Natural killer cell treated with Interleukin-12 subunit alpha and Interleukin-12 subunit beta and Interleukin-15 and Interleukin-18, amount 100 ng/mL, for 72 hours (primary cell): ENCODE data around the gene KRTAP4-4. TPM values are rescaled to one million over a fixed set of nuclear protein-coding genes. Genes with fewer than 3 reads are reported as not detected.
"Not testable (repeated sequence)": the region's sequence is repeated elsewhere in the genome, so short reads cannot be mapped to it uniquely, and the experiment has no call there.

Experiments
- ATAC-seq, 2 donors: fragments of 150-1000 bp; cut with Tn5 transposase in 1 of 2; sonication (Bioruptor Pico), chemical (Tn5 transposase) in 1 of 2; 2 replicates each; pipeline ENCODE4 v1.10.0; 2021
- DNase-seq: peaks from one replicate; pipeline ENCODE4 v3.0.0; 2022; ENCODE audit warnings: low spot score
- H3K27ac Mint-ChIP-seq, 2 donors: 1 replicate in 1 of 2; 2 replicates in 1 of 2; pipeline ENCODE4 v1.8.0; 2022; ENCODE audit warnings: mixed read lengths in 2 of 2, mild to moderate bottlenecking in 1 of 2, moderate library complexity in 1 of 2
- H3K27me3 Mint-ChIP-seq, 2 donors: 1 replicate in 1 of 2; 2 replicates in 1 of 2; pipeline ENCODE4 v1.8.0; 2022; ENCODE audit warnings: mixed read lengths in 2 of 2
- H3K36me3 Mint-ChIP-seq: one replicate; pipeline ENCODE4 v1.8.0; 2022; ENCODE audit warnings: mixed read lengths
- H3K4me1 Mint-ChIP-seq, 2 donors: 1 replicate in 1 of 2; 2 replicates in 1 of 2; pipeline ENCODE4 v1.8.0; 2022; ENCODE audit warnings: low read depth in 2 of 2, mixed read lengths in 2 of 2, mild to moderate bottlenecking in 1 of 2
- H3K4me3 Mint-ChIP-seq: one replicate; pipeline ENCODE4 v1.8.0; 2022; ENCODE audit warnings: mixed read lengths
- H3K9me3 Mint-ChIP-seq: 2 replicates; pipeline ENCODE4 v1.8.0; 2022; ENCODE audit warnings: mixed read lengths
- total RNA-seq, 2 donors: library from RNA; stranded (reverse); gene quantifications; one replicate each; pipeline ENCODE4 v1.2.3, GENCODE V29; 2022

KRTAP4-4 gene
- not detected for total RNA-seq

GRCh38 chr17:41160648-41161047 is at the start of gene KRTAP4-4:
Gene KRTAP4-4 (minus strand): TSS chr17:41160748. CDS start chr17:41160691, 57 bp downstream.
- H3K27ac Mint-ChIP-seq, result no peak within 1 kb of the TSS
- H3K36me3 Mint-ChIP-seq, result no peaks in the 10 kb centered on the region
- no peak for DNase-seq
- no peak within 1 kb of the TSS for H3K4me3 Mint-ChIP-seq
- ATAC-seq, result no peak
- peaks cover 27 to 41% of the 10 kb centered on the region in 2 donors for H3K27me3 Mint-ChIP-seq
- H3K4me1 Mint-ChIP-seq, result no peaks in the 10 kb centered on the region
- no peaks in the 10 kb centered on the region for H3K9me3 Mint-ChIP-seq

DNA sequence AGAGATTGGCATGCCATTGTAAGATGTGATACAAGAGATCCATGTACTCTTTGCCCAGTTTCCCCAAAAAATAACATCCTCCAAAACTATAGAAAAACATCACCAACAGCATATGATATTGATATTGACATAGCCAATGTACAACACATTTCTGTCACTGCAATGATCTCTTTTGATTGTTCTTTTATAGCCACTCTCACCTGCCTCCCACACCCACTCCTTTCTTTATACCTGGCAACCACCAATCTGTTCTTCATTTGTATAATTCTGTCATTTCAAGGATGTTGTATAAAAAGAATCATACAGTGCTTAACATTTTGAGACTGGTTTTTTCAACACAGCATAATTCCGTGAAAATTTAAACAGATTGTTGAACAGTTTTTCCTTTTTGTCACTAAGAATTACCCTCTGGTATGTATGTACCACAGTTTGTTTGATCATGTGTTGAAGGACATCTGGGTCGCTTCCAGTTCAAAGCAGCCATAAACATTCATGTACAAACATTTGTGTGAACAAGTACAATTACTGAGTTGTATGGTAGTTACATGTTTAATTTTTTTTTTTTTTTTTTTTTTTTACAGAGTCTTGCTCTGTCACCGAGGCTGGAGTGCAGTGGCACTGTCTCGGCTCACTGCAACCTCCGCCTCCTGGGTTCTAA is 39.0 kb upstream of the KRTAP4-4 start:
- no peak overlapping the region for H3K27ac Mint-ChIP-seq
- DNase-seq (no peak), ATAC-seq (no peak)
- H3K36me3 Mint-ChIP-seq, result no peaks in the 10 kb centered on the region
- peaks cover 10 to 19% of the 10 kb centered on the region in 2 donors for H3K27me3 Mint-ChIP-seq
- H3K9me3 Mint-ChIP-seq, result no peaks in the 10 kb centered on the region
- H3K4me3 Mint-ChIP-seq, result no peak overlapping the region
- no peaks in the 10 kb centered on the region for H3K4me1 Mint-ChIP-seq

DNA sequence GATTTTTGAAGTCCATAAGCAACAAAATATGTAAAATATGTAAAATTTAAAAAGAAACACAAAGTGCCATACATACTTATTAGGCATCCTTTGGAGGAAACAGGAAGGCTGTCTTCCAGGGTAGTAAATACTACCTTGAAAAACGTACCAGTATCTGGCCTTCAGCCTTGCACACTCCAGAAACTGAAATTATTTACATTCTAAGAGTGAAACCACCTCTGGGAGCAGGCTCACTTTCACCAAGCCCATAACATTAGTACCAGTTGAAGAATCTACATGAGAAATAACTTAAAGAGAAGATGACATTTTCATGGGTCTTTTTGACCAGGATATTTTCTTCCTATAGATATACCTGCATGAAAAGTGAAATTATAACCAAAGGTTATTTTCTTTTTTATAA is 35.5 kb upstream of the KRTAP4-4 start:
- DNase-seq (no peak), ATAC-seq (no peak)
- Mint-ChIP-seq H3K4me3 (no peak overlapping the region), H3K36me3 (no peaks in the 10 kb centered on the region), H3K27ac (no peak overlapping the region), H3K27me3 (peaks cover 20 to 29% of the 10 kb centered on the region in 2 donors), H3K9me3 (no peaks in the 10 kb centered on the region), H3K4me1 (no peaks in the 10 kb centered on the region)

DNA sequence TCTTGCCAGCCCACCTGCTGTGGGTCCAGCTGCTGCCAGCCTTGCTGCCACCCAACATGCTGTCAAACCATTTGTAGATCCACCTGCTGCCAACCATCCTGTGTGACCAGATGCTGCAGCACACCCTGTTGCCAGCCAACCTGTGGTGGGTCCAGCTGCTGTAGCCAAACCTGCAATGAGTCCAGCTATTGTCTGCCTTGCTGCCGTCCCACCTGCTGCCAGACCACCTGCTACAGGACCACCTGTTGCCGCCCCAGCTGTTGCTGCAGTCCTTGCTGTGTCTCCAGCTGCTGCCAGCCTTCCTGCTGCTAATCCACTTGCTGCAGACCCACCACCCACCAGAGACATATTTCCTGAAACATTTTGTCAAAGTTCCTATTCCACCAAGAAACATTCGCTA is 29.8 kb upstream of the KRTAP4-4 start:
- ATAC-seq (peak in 1 of 2 donors; percentile 27), DNase-seq (no peak)
- Mint-ChIP-seq H3K4me1 (no peaks in the 10 kb centered on the region), H3K4me3 (no peak overlapping the region), H3K27me3 (peaks cover 21 to 27% of the 10 kb centered on the region in 2 donors), H3K9me3 (no peaks in the 10 kb centered on the region), H3K36me3 (no peaks in the 10 kb centered on the region), H3K27ac (no peak overlapping the region)

- not testable (repeated sequence) for H3K36me3 Mint-ChIP-seq, H3K27ac Mint-ChIP-seq
- H3K27me3 Mint-ChIP-seq, result peaks cover 21 to 29% of the 10 kb centered on the region in 2 donors
Measured at GRCh38 chr17:41189837-41190318, 29.3 kb upstream of the KRTAP4-4 start, which contains the start of gene KRTAP9-1. Gene KRTAP9-1 (plus strand): TSS chr17:41189887. CDS start chr17:41189887, 0 bp downstream.

GRCh38 chr17:41186872-41187271 is 26.3 kb upstream of the KRTAP4-4 start:
- Mint-ChIP-seq H3K27me3 (peaks cover 34 to 40% of the 10 kb centered on the region in 2 donors), H3K4me1 (no peaks in the 10 kb centered on the region), H3K4me3 (no peak overlapping the region), H3K9me3 (no peaks in the 10 kb centered on the region), H3K27ac (no peak overlapping the region), H3K36me3 (no peaks in the 10 kb centered on the region)
- ATAC-seq, result no peak
- no peak for DNase-seq

More at GRCh38 chr17:41189837-41190318, 29.3 kb upstream of the KRTAP4-4 start, which contains the start of gene KRTAP9-1:
- not testable (repeated sequence) for H3K9me3 Mint-ChIP-seq, H3K4me1 Mint-ChIP-seq, DNase-seq, H3K4me3 Mint-ChIP-seq
- ATAC-seq, result peak in 1 of 2 donors; percentile 24

DNA sequence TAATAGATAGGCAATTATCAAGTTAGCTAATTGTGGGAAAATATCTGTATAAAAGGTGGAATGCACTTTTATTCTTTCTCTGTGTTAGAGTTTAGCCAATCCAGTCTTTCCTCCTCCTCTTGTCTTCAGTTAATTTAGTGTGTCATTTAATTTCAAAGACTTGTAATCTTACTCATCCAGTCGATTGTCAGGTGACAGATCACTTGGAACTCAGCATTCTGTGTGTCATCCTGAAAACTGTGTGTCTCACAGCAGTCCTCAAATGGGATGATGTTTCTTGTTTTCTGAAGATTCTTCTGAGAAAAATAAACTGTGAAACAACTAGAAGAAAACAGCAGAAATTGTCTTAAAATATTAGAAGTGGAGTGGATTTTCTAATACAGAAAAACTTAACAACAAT is 24.5 kb upstream of the KRTAP4-4 start:
- Mint-ChIP-seq H3K27me3 (peaks cover 24 to 30% of the 10 kb centered on the region in 2 donors), H3K27ac (no peak overlapping the region), H3K4me3 (no peak overlapping the region), H3K36me3 (no peaks in the 10 kb centered on the region), H3K9me3 (no peaks in the 10 kb centered on the region), H3K4me1 (no peaks in the 10 kb centered on the region)
- ATAC-seq (no peak), DNase-seq (no peak)

DNA sequence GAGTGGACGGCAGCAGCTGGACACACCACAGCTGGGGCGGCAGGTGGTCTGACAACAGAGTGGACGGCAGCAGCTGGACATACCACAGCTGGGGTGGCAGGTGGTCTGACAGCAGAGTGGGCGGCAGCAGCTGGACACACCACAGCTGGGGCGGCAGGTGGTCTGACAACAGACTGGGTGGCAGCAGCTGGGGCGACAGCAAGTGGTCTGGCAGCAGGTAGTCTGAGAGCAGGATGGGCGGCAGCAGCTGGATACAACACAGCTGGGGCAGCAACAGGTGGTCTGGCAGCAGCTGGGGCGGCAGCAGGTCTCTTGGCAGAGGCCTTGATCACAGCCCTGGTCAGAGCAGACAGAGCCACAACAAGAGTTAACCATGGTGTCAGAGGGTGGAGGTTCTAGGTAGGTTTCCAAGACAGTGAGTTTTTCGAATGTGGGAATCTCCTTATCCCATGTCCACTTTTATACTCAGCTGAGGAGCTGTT is 24.0 kb upstream of the KRTAP4-4 start, which contains the start of gene KRTAP4-1:
Gene KRTAP4-1, minus strand, starts transcription at position 432 of the 482 bp plus-strand sequence. Its CDS starts 57 bp downstream, at position 375.
- no peaks in the 10 kb centered on the region for H3K36me3 Mint-ChIP-seq
- no peak within 1 kb of the TSS for H3K27ac Mint-ChIP-seq
- no peak for DNase-seq
- no peaks in the 10 kb centered on the region for H3K4me1 Mint-ChIP-seq
- H3K4me3 Mint-ChIP-seq, result no peak within 1 kb of the TSS
- no peak for ATAC-seq
- H3K9me3 Mint-ChIP-seq, result no peaks in the 10 kb centered on the region
- peaks cover 24 to 30% of the 10 kb centered on the region in 2 donors for H3K27me3 Mint-ChIP-seq

DNA sequence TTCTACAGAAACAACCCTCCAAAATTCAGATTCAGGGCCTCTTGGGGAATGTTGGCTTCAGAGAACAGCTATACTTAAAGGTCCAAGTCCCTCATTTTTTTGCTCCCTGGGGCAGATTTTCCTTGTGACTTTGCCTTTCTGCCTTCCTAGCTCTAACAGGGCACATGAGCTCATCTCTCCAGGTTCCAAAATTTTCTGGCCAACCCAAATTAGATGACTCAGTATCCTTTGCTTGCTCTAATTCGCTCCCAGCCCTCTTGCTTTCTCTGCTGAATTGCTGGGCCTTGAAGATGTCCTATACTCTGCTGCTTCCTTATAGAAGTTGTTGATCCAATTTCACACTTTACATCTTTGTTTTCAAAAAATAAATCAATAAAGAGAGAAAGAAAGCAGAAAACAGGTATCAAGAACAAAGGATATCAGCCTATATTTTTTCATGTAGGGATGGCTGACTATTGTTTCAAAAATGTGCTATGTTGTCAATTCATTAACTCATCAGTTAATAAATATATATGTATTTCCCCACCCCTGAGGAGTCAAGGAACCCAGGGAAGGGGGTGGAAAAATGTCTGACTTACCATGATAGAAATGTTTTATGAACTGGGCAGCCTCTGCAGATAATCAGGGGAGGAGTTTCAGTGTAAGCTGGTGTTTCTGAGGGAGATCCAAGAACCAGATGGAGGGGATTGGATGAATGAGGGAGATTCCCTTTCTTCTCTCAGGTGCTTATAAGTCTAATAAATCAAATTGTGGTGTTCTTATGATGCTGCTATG is 18.5 kb upstream of the KRTAP4-4 start:
- DNase-seq, result no peak
- H3K27ac Mint-ChIP-seq, result no peak overlapping the region
- no peaks in the 10 kb centered on the region for H3K9me3 Mint-ChIP-seq
- no peak overlapping the region for H3K4me3 Mint-ChIP-seq
- no peaks in the 10 kb centered on the region for H3K4me1 Mint-ChIP-seq
- peaks cover 13 to 31% of the 10 kb centered on the region in 2 donors for H3K27me3 Mint-ChIP-seq
- no peaks in the 10 kb centered on the region for H3K36me3 Mint-ChIP-seq
- no peak for ATAC-seq

DNA sequence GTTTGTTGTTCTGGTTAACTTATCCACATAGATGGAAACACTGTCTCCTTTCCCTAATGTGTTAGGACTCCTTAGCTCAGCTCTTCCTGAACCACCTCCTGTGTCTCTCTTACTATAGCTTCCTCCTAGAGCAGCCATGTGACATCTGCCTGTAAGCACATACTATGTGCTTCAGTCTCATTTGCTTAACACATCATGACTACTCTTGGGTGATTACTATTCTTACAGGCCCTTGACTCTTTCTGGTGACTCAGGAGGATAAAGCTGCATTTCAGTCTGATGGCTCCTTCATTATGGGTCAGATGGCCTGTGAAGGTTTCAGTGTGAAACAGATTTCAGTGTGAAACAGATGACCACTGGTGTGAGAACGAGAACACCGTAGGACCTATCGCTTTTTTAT is 17.8 kb upstream of the KRTAP4-4 start:
- H3K27ac Mint-ChIP-seq, result no peak overlapping the region
- H3K27me3 Mint-ChIP-seq, result peaks cover 9 to 29% of the 10 kb centered on the region in 2 donors
- H3K9me3 Mint-ChIP-seq, result no peaks in the 10 kb centered on the region
- no peaks in the 10 kb centered on the region for H3K4me1 Mint-ChIP-seq
- no peak overlapping the region for H3K4me3 Mint-ChIP-seq
- ATAC-seq (no peak), DNase-seq (no peak)
- H3K36me3 Mint-ChIP-seq, result no peaks in the 10 kb centered on the region

DNA sequence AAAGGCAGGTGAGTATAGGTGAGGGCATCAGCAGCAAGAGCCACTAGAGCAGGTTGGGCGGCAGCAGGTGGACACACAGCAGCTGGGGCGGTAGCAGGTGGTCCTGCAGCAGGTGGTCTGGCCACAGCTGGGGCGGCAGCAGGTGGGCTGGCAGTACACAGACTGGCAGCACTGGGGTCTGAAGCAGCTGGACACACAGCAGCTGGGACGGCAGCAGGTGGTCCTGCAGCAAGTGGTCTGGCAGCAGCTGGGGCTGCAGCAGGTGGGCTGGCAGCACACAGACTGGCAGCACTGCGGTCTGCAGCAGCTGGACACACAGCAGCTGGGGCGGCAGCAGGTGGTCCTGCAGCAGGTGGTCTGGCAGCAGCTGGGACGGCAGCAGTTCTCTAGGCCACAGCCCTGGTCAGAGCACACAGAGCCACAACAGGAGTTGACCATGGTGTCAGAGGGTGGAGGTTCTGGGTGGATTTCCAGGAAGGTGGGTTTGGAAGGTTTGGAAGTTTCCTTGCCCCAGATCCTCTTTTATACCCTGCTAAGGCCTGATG is 17.3 kb upstream of the KRTAP4-4 start, which contains the start of gene KRTAP4-2:
Gene KRTAP4-2, minus strand, starts transcription at position 495 of the 545 bp plus-strand sequence. Its CDS starts 57 bp downstream, at position 438.
- no peak within 1 kb of the TSS for H3K4me3 Mint-ChIP-seq
- H3K9me3 Mint-ChIP-seq, result no peaks in the 10 kb centered on the region
- ATAC-seq (no peak), DNase-seq (no peak)
- H3K36me3 Mint-ChIP-seq, result no peaks in the 10 kb centered on the region
- no peaks in the 10 kb centered on the region for H3K4me1 Mint-ChIP-seq
- peaks cover 6 to 29% of the 10 kb centered on the region in 2 donors for H3K27me3 Mint-ChIP-seq
- no peak within 1 kb of the TSS for H3K27ac Mint-ChIP-seq

DNA sequence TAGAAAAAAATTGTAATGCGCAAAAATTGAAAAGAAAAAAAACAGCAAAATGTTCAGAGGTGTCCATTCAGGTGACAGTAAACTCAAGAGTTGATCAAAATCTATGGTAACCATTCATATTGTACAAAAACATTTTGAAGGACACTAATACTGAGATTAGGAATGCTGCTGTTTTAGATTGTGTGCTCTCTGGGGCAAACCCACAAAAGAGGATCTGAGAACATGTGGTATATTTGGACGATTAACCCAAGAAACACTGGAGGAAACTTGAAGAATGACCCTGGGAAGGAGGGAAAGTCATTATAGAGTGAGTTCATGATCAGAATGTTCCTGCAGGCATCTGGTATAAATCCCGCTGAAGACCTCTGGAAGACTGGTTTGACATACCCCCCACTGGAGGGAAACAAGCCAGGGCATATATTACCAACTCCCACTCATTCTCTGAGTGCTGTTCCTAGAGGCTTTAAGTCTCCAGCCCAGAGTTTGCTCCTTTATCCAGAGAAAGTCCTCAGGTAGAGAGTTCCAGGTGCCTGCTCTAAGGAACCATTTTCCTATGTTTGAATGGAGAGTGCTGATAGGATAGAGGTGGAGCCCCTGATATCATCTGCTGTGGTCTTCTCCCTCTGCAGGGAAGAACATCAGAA is 16.3 kb upstream of the KRTAP4-4 start:
- DNase-seq, result no peak
- Mint-ChIP-seq H3K4me3 (no peak overlapping the region), H3K9me3 (no peaks in the 10 kb centered on the region), H3K4me1 (no peaks in the 10 kb centered on the region), H3K27ac (no peak overlapping the region), H3K27me3 (peaks cover 7 to 31% of the 10 kb centered on the region in 2 donors), H3K36me3 (no peaks in the 10 kb centered on the region)
- no peak for ATAC-seq

DNA sequence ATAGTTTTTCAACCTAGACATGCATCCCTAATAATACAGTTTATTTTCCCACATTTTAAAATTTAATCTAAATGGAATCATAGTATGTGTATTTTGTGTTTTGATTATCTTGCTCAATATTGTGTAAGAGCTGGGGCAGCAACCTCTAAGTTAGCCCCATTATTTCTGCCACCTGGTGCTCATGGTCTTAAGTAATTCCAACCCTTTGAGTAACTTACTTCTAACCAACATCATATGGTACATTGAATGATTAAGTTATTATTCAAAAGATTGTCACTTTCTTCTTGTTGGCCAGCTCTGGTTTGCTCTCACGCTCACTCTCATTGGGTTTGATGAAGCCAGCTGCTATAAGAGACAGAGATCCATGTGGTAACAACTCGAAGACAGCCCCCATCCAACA is 11.3 kb upstream of the KRTAP4-4 start:
- Mint-ChIP-seq H3K4me1 (no peaks in the 10 kb centered on the region), H3K27ac (no peak overlapping the region), H3K36me3 (no peaks in the 10 kb centered on the region), H3K27me3 (peaks cover 11 to 24% of the 10 kb centered on the region in 2 donors), H3K9me3 (no peaks in the 10 kb centered on the region), H3K4me3 (no peak overlapping the region)
- no peak for DNase-seq
- no peak for ATAC-seq
